Activated naive CD8-positive, alpha-beta T cell (primary cell): ENCODE measurements around the gene TJAP1.
"Not testable (repeated sequence)": the region's sequence is repeated elsewhere in the genome, so short reads cannot be mapped to it uniquely, and the experiment has no call there.

Source experiments
- H3K27ac Mint-ChIP-seq: one replicate; pipeline ENCODE4 v1.8.0; 2021; ENCODE audit warnings: mixed read lengths
- H3K27me3 Mint-ChIP-seq: one replicate; pipeline ENCODE4 v1.8.0; 2021; ENCODE audit warnings: mixed read lengths
- H3K36me3 Mint-ChIP-seq: one replicate; pipeline ENCODE4 v1.8.0; 2021; ENCODE audit warnings: mixed read lengths
- H3K4me1 Mint-ChIP-seq: one replicate; pipeline ENCODE4 v1.8.0; 2021; ENCODE audit warnings: low read depth, mixed read lengths
- H3K4me3 Mint-ChIP-seq: one replicate; pipeline ENCODE4 v1.8.0; 2021; ENCODE audit warnings: mild to moderate bottlenecking, mixed read lengths
- H3K9me3 Mint-ChIP-seq: one replicate; pipeline ENCODE4 v1.8.0; 2021; ENCODE audit warnings: low read depth, mixed read lengths

Gene TJAP1

DNA sequence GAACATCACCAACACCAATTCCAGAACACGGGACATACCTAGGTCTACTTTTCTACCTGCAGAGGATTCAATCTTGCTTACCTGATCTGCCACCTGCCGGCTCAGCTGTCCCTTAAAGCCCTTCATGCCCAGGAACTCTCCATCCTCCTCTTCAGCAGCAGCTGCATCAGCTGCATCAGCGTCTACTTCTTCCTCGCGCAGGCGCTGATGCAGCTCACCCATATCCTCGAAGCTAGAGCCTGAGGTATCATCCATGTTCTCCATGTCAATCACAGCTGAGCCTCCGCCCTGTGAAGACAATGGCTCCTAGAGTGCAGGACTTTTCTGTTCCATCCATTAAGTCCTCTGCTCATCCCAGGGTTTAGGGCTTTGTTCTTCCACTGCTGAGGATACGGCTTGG, 38.4 kb downstream of the TJAP1 start:
- Mint-ChIP-seq H3K27ac (no peak overlapping the region), H3K9me3 (no peaks in the 10 kb centered on the region)

GRCh38 chr6:43516367-43516696, 39.0 kb downstream of the TJAP1 start:
- no peaks in the 10 kb centered on the region for H3K27me3 Mint-ChIP-seq
- peaks cover 9% of the 10 kb centered on the region for H3K36me3 Mint-ChIP-seq
- H3K4me1 Mint-ChIP-seq = peaks cover 15% of the 10 kb centered on the region
- no peak overlapping the region for H3K27ac Mint-ChIP-seq
- H3K4me3 Mint-ChIP-seq = no peak overlapping the region
- H3K9me3 Mint-ChIP-seq = no peaks in the 10 kb centered on the region

More for the DNA sequence above, 38.4 kb downstream of the TJAP1 start:
- Mint-ChIP-seq H3K4me3 (no peak overlapping the region), H3K36me3 (peaks cover 9% of the 10 kb centered on the region), H3K27me3 (no peaks in the 10 kb centered on the region), H3K4me1 (peaks cover 13% of the 10 kb centered on the region)

GRCh38 chr6:43516697-43517504, 39.5 kb downstream of the TJAP1 start, which contains the start of the genes POLR1C and YIPF3:
Gene POLR1C, plus strand, starts transcription at chr6:43517089. Its CDS starts 21 bp downstream, at chr6:43517110.
Gene YIPF3, minus strand, starts transcription at chr6:43516926. Its CDS starts 119 bp downstream, at chr6:43516807.
- H3K27ac Mint-ChIP-seq = no peak within 1 kb of the TSS
- H3K27me3 Mint-ChIP-seq = no peaks in the 10 kb centered on the region
- no peaks in the 10 kb centered on the region for H3K9me3 Mint-ChIP-seq
- H3K36me3 Mint-ChIP-seq = peaks cover 6% of the 10 kb centered on the region
- H3K4me3 Mint-ChIP-seq = no peak within 1 kb of the TSS
- peaks cover 11% of the 10 kb centered on the region for H3K4me1 Mint-ChIP-seq

GRCh38 chr6:43517505-43518357, 40.4 kb downstream of the TJAP1 start:
- H3K9me3 Mint-ChIP-seq = no peaks in the 10 kb centered on the region
- no peak overlapping the region for H3K27ac Mint-ChIP-seq
- peaks cover 11% of the 10 kb centered on the region for H3K4me1 Mint-ChIP-seq
- peaks cover 6% of the 10 kb centered on the region for H3K36me3 Mint-ChIP-seq
- no peaks in the 10 kb centered on the region for H3K27me3 Mint-ChIP-seq
- no peak overlapping the region for H3K4me3 Mint-ChIP-seq

DNA sequence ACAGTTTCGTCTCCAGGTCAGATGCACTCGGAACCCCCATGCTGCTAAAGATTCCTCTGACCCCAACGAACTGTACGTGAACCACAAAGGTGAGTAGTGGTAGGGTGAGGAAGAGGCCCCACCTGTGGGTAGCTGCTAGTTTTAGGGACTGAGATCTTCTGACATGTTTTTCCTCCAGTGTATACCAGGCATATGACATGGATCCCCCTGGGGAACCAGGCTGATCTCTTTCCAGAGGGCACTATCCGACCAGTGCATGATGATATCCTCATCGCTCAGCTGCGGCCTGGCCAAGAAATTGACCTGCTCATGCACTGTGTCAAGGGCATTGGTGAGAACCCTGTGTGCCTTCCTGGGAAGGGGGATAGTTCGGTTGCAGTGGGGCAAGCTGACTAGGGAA, 42.7 kb downstream of the TJAP1 start:
- Mint-ChIP-seq H3K27ac (no peak overlapping the region), H3K4me3 (peak overlapping the region; percentile 20), H3K27me3 (no peaks in the 10 kb centered on the region), H3K4me1 (peaks cover 6% of the 10 kb centered on the region), H3K9me3 (no peaks in the 10 kb centered on the region), H3K36me3 (peaks cover 8% of the 10 kb centered on the region)

- no peaks in the 10 kb centered on the region for H3K9me3 Mint-ChIP-seq
- H3K27ac Mint-ChIP-seq = no peak overlapping the region
- no peak overlapping the region for H3K4me3 Mint-ChIP-seq
Observed at GRCh38 chr6:43521836-43522235, 44.5 kb downstream of the TJAP1 start.

GRCh38 chr6:43522547-43523261, 45.3 kb downstream of the TJAP1 start:
- H3K4me1 Mint-ChIP-seq = peaks cover 6% of the 10 kb centered on the region
- no peak overlapping the region for H3K4me3 Mint-ChIP-seq
- peak overlapping the region; percentile 34 for H3K27ac Mint-ChIP-seq
- H3K9me3 Mint-ChIP-seq = no peaks in the 10 kb centered on the region
- H3K27me3 Mint-ChIP-seq = no peaks in the 10 kb centered on the region
- H3K36me3 Mint-ChIP-seq = peaks cover 12% of the 10 kb centered on the region

More at GRCh38 chr6:43521836-43522235, 44.5 kb downstream of the TJAP1 start:
- Mint-ChIP-seq H3K27me3 (no peaks in the 10 kb centered on the region), H3K4me1 (peaks cover 6% of the 10 kb centered on the region), H3K36me3 (peaks cover 12% of the 10 kb centered on the region)

DNA sequence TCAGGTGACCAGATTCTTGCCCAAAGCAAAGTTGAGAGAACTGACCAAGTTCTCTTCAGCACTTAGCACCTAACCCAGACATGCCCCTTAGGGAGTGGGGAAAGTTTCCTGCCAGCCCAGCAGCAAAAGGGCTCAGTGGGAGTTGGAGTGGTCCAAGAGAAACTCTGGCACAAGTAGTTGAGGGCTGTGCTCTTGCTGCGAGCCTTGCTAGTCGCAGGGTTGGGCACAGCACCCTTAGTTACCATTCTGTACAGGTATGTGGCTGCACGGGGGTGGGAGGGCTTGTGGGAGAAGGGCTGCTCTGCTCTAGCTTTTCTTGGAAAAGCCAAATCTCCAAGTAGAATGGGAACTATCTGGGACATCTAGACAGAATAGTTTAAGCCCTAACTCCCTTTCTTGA, 45.9 kb downstream of the TJAP1 start:
- H3K36me3 Mint-ChIP-seq = peaks cover 12% of the 10 kb centered on the region

GRCh38 chr6:43524483-43524961, 47.2 kb downstream of the TJAP1 start:
- Mint-ChIP-seq H3K36me3 (peaks cover 12% of the 10 kb centered on the region), H3K4me1 (peaks cover 6% of the 10 kb centered on the region), H3K27me3 (no peaks in the 10 kb centered on the region), H3K4me3 (no peak overlapping the region), H3K27ac (no peak overlapping the region), H3K9me3 (no peaks in the 10 kb centered on the region)

More for the DNA sequence above, 45.9 kb downstream of the TJAP1 start:
- H3K9me3 Mint-ChIP-seq = no peaks in the 10 kb centered on the region
- no peak overlapping the region for H3K4me3 Mint-ChIP-seq
- H3K27me3 Mint-ChIP-seq = no peaks in the 10 kb centered on the region
- H3K27ac Mint-ChIP-seq = peak overlapping the region; percentile 34
- H3K4me1 Mint-ChIP-seq = peaks cover 6% of the 10 kb centered on the region

GRCh38 chr6:43532201-43532600, 54.8 kb downstream of the TJAP1 start:
- no peak overlapping the region for H3K4me3 Mint-ChIP-seq
- H3K9me3 Mint-ChIP-seq = no peaks in the 10 kb centered on the region
- H3K36me3 Mint-ChIP-seq = peaks cover 15% of the 10 kb centered on the region
- H3K4me1 Mint-ChIP-seq = no peaks in the 10 kb centered on the region
- no peaks in the 10 kb centered on the region for H3K27me3 Mint-ChIP-seq
- no peak overlapping the region for H3K27ac Mint-ChIP-seq

DNA sequence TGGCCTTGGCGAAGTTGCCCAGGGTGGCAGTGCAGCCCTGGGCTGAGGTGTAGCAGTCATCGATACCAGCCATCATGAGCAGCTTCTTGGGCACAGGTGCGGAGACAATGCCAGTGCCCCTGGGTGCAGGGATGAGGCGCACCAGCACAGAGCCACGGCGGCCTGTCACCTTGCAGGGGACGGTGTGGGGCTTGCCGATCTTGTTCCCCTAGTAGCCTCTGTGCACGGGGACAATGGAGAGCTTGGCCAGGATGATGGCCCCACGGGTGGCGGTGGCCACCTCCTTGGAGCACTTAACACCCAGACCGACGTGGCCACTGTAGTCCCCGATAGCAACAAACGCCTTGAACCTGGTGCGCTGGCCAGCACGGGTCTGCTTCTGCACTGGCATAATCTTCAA, 61.6 kb downstream of the TJAP1 start:
- H3K27me3 Mint-ChIP-seq, H3K27ac Mint-ChIP-seq, H3K9me3 Mint-ChIP-seq, H3K4me3 Mint-ChIP-seq, H3K4me1 Mint-ChIP-seq: not testable (repeated sequence)
- H3K36me3 Mint-ChIP-seq = peaks cover 12% of the 10 kb centered on the region

DNA sequence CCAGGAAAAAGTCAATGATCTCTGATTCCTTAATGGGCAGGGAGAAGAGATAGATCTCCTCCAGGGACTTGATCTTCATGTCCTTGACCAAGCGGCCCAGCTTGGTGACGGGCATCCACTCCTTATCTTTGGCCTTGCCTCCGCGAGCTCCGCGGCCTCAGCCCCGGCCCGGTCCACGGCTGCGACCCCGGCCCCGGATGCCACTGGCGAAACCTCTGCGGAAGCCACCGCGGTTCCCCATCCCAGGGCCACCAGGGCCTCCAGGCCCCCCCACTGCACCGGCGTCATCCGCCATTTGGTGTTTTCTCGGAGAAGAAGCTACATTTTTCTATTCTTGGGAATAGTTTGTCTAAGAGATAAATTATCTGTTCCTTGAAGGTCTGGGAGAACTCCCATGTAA, 62.0 kb downstream of the TJAP1 start:
- not testable (repeated sequence) for H3K27me3 Mint-ChIP-seq

DNA sequence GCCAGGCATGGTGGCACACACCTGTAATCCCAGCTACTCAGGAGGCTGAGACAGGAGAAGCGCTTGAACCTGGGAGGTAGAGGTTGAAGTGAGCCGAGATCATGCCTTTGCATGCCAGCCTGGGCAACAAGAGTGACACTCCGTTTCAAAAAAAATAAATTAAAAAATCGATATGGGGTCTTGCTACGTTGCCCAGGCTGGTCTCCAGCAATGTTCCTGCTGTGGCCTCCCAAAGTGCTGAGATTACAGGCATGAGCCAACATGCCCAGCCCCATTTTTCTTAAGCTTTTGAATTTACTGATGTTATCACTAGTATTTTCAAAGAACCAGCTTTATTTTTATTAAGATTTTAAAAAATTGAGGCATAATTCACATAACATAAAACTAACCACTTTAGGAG, 63.1 kb downstream of the TJAP1 start:
- no peaks in the 10 kb centered on the region for H3K9me3 Mint-ChIP-seq
- no peak overlapping the region for H3K4me3 Mint-ChIP-seq
- H3K4me1 Mint-ChIP-seq = no peaks in the 10 kb centered on the region
- H3K27me3 Mint-ChIP-seq = no peaks in the 10 kb centered on the region
- peaks cover 12% of the 10 kb centered on the region for H3K36me3 Mint-ChIP-seq
- no peak overlapping the region for H3K27ac Mint-ChIP-seq

More for the DNA sequence above, 62.0 kb downstream of the TJAP1 start:
- not testable (repeated sequence) for H3K27ac Mint-ChIP-seq, H3K4me3 Mint-ChIP-seq, H3K4me1 Mint-ChIP-seq, H3K9me3 Mint-ChIP-seq
- peaks cover 12% of the 10 kb centered on the region for H3K36me3 Mint-ChIP-seq

DNA sequence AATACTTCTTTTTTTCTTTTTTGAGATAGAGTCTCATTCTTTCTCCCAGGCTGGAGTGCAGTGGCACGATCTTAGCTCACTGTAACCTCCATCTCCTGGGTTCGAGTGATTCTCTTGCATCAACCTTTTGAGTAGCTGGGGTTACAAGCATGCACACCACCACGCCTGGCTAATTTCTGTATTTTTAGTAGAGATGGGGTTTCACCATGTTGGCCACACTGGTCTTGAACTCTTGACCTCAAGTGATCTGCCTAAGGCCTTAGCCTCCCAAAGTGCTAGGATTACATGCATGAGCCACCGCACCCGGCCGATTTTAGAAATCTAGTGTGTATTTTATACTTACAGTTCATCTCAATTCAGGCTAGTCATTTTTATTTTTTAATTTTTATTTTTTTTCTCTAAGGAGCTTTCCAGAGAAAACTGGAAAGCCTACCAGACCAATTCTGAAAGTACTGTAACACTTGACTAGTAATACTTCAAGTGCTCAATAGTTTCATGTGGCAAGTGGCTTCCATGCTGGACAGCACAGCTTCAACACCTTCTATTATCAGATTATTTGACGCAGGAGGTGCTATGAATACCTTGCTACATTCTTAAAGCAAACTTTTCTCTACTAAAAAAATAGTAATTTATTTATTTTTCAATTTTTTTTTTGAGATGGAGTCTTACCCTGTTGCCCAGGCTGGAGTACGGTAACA, 64.6 kb downstream of the TJAP1 start:
- Mint-ChIP-seq H3K36me3 (peaks cover 12% of the 10 kb centered on the region), H3K9me3 (no peaks in the 10 kb centered on the region), H3K4me1 (no peaks in the 10 kb centered on the region), H3K27me3 (no peaks in the 10 kb centered on the region), H3K27ac (no peak overlapping the region), H3K4me3 (no peak overlapping the region)
